SJSA1 (cell line): ENCODE results near the gene CFL1. TPM values are rescaled to one million over a fixed set of nuclear protein-coding genes. Genes with fewer than 3 reads are reported as not detected.
A peak's percentile ranks its signal among the peaks of the same experiment; 100 is the strongest.
"Not testable (repeated sequence)": the region's sequence is repeated elsewhere in the genome, so short reads cannot be mapped to it uniquely, and the experiment has no call there.

Source experiments
- DNase-seq, 2 experiments: peaks; one replicate each; pipeline ENCODE4 v3.0.0-alpha.2; 2015 to 2020; ENCODE audit warnings: low spot score in 2 of 2, low read depth in 1 of 2
- H3K27ac ChIP-seq: fragments of 250-450 bp; sonication (Bioruptor Pico); 2 replicates; pipeline ENCODE4 v1.5.1; 2020; ENCODE audit warnings: mild to moderate bottlenecking, moderate library complexity
- H3K27me3 ChIP-seq: fragments of 250-450 bp; sonication (Bioruptor Pico); replicated peaks from 2 replicates; pipeline ENCODE4 v1.5.1; 2020; ENCODE audit warnings: mild to moderate bottlenecking, moderate library complexity
- H3K36me3 ChIP-seq: fragments of 250-450 bp; sonication (Bioruptor Pico); 2 replicates; pipeline ENCODE4 v1.5.1; 2020; ENCODE audit warnings: mild to moderate bottlenecking
- H3K4me1 ChIP-seq: fragments of 250-450 bp; sonication (Bioruptor Pico); replicated peaks from 2 replicates; pipeline ENCODE4 v1.6.1; 2021; ENCODE audit warnings: mild to moderate bottlenecking
- H3K4me3 ChIP-seq: fragments of 250-450 bp; sonication (Bioruptor Pico); 2 replicates; pipeline ENCODE4 v1.5.1; 2020; ENCODE audit warnings: mild to moderate bottlenecking
- H3K9me3 ChIP-seq: fragments of 250-450 bp; sonication (Bioruptor Pico); replicated peaks from 2 replicates; pipeline ENCODE4 v1.5.1; 2020; ENCODE audit warnings: mild to moderate bottlenecking
- total RNA-seq: library from RNA; depleted of rRNA; stranded (reverse); fragments of >200 nt; shearing (Covaris generic); gene quantifications from 2 replicates; pipeline ENCODE4 v1.2.3, GENCODE V29; 2014

CFL1 gene
- total RNA-seq, 1 experiment from 2014 or later: 4,273 TPM

GRCh38 chr11:65894034-65894591 lies 36.1 kb upstream of the CFL1 start:
- no peaks in the 10 kb centered on the region for H3K27me3 ChIP-seq
- no peak overlapping the region for H3K27ac ChIP-seq
- 0 out of 2 replicates have a peak, but pooled peaks cover 2% of the 10 kb centered on the region for H3K9me3 ChIP-seq
- DNase-seq: peak in 1 of 2 experiments; percentile 57
- H3K36me3 ChIP-seq: peaks cover 94% of the 10 kb centered on the region
- peaks cover 79% of the 10 kb centered on the region for H3K4me1 ChIP-seq
- H3K4me3 ChIP-seq: no peak overlapping the region

GRCh38 chr11:65892661-65893317 lies 34.8 kb upstream of the CFL1 start:
- Histone ChIP-seq H3K4me1 (peaks cover 79% of the 10 kb centered on the region), H3K36me3 (peaks cover 86% of the 10 kb centered on the region), H3K27me3 (no peaks in the 10 kb centered on the region), H3K27ac (no peak overlapping the region), H3K4me3 (no peak overlapping the region), H3K9me3 (0 out of 2 replicates have a peak, but pooled peaks cover 2% of the 10 kb centered on the region)
- peak; percentile 33 to 58 for DNase-seq

- Histone ChIP-seq H3K36me3 (peaks cover 84% of the 10 kb centered on the region), H3K4me3 (peak overlapping the region; percentile 51), H3K4me1 (peaks cover 78% of the 10 kb centered on the region)
- H3K27ac ChIP-seq, H3K9me3 ChIP-seq, H3K27me3 ChIP-seq, DNase-seq: not testable (repeated sequence)
Measured at GRCh38 chr11:65892137-65892540, 34.2 kb upstream of the CFL1 start.

- H3K4me1 ChIP-seq: peaks cover 71% of the 10 kb centered on the region
- DNase-seq: peak; percentile 72 to 78
Measured at GRCh38 chr11:65891219-65892136, 33.5 kb upstream of the CFL1 start.

GRCh38 chr11:65890324-65891218 lies 32.6 kb upstream of the CFL1 start, which contains the start of gene CCDC85B:
Gene CCDC85B, plus strand, starts transcription at chr11:65890673. Its CDS starts 111 bp downstream, at chr11:65890784.
- peak within 1 kb of the TSS; percentile 55 for H3K27ac ChIP-seq
- H3K4me1 ChIP-seq: peaks cover 62% of the 10 kb centered on the region

More at GRCh38 chr11:65891219-65892136, 33.5 kb upstream of the CFL1 start:
- peaks cover 83% of the 10 kb centered on the region for H3K36me3 ChIP-seq
- no peaks in the 10 kb centered on the region for H3K27me3 ChIP-seq
- H3K4me3 ChIP-seq: peak overlapping the region; percentile 51
- 0 out of 2 replicates have a peak, but pooled peaks cover 2% of the 10 kb centered on the region for H3K9me3 ChIP-seq
- peak overlapping the region; percentile 34 for H3K27ac ChIP-seq

GRCh38 chr11:65888163-65888814 lies 30.3 kb upstream of the CFL1 start, which contains the start of gene FIBP:
Gene FIBP, minus strand, starts transcription at chr11:65888471. Its CDS starts 53 bp downstream, at chr11:65888418.
- Histone ChIP-seq H3K4me3 (peak within 1 kb of the TSS; percentile 61), H3K9me3 (0 out of 2 replicates have a peak, but pooled peaks cover 2% of the 10 kb centered on the region), H3K27ac (peak within 1 kb of the TSS; percentile 55), H3K27me3 (no peaks in the 10 kb centered on the region), H3K4me1 (peaks cover 55% of the 10 kb centered on the region), H3K36me3 (peaks cover 82% of the 10 kb centered on the region)
- DNase-seq: peak; percentile 99 to 100

More at GRCh38 chr11:65890324-65891218, 32.6 kb upstream of the CFL1 start, which contains the start of gene CCDC85B:
- peak; percentile 100 for DNase-seq
- H3K27me3 ChIP-seq: no peaks in the 10 kb centered on the region
- peak within 1 kb of the TSS; percentile 61 for H3K4me3 ChIP-seq
- 0 out of 2 replicates have a peak, but pooled peaks cover 2% of the 10 kb centered on the region for H3K9me3 ChIP-seq
- H3K36me3 ChIP-seq: peaks cover 82% of the 10 kb centered on the region

- 0 out of 2 replicates have a peak, but pooled peaks cover 2% of the 10 kb centered on the region for H3K9me3 ChIP-seq
- no peaks in the 10 kb centered on the region for H3K27me3 ChIP-seq
- H3K4me1 ChIP-seq: peaks cover 54% of the 10 kb centered on the region
- H3K4me3 ChIP-seq: peak overlapping the region; percentile 61
- H3K27ac ChIP-seq: peak overlapping the region; percentile 44
- DNase-seq: no peak
- peaks cover 84% of the 10 kb centered on the region for H3K36me3 ChIP-seq
Measured at GRCh38 chr11:65887723-65888162, 29.8 kb upstream of the CFL1 start.

- Histone ChIP-seq H3K27ac (no peak overlapping the region), H3K36me3 (peaks cover 84% of the 10 kb centered on the region), H3K4me3 (peak overlapping the region; percentile 61), H3K4me1 (peaks cover 49% of the 10 kb centered on the region), H3K9me3 (0 out of 2 replicates have a peak, but pooled peaks cover 2% of the 10 kb centered on the region), H3K27me3 (no peaks in the 10 kb centered on the region)
- DNase-seq: no peak
Measured at GRCh38 chr11:65886826-65887722, 29.1 kb upstream of the CFL1 start.

GRCh38 chr11:65885808-65886536 lies 28.0 kb upstream of the CFL1 start:
- Histone ChIP-seq H3K4me1 (peaks cover 49% of the 10 kb centered on the region), H3K36me3 (peaks cover 77% of the 10 kb centered on the region), H3K4me3 (no peak overlapping the region), H3K27me3 (no peaks in the 10 kb centered on the region), H3K27ac (no peak overlapping the region), H3K9me3 (0 out of 2 replicates have a peak, but pooled peaks cover 2% of the 10 kb centered on the region)
- DNase-seq: no peak

GRCh38 chr11:65885231-65885630 lies 27.3 kb upstream of the CFL1 start:
- H3K27ac ChIP-seq: no peak overlapping the region
- no peak for DNase-seq
- H3K9me3 ChIP-seq: no peaks in the 10 kb centered on the region
- H3K27me3 ChIP-seq: no peaks in the 10 kb centered on the region
- no peak overlapping the region for H3K4me3 ChIP-seq
- H3K36me3 ChIP-seq: peaks cover 70% of the 10 kb centered on the region
- peaks cover 47% of the 10 kb centered on the region for H3K4me1 ChIP-seq

- H3K4me3 ChIP-seq: no peak overlapping the region
- peaks cover 42% of the 10 kb centered on the region for H3K4me1 ChIP-seq
- H3K9me3 ChIP-seq: no peaks in the 10 kb centered on the region
- peaks cover 65% of the 10 kb centered on the region for H3K36me3 ChIP-seq
- H3K27ac ChIP-seq: no peak overlapping the region
- H3K27me3 ChIP-seq: no peaks in the 10 kb centered on the region
- peak; percentile 84 to 93 for DNase-seq
Measured at GRCh38 chr11:65884716-65885092, 26.7 kb upstream of the CFL1 start.
